Endothelial cell of umbilical vein (primary cell): ENCODE results near the gene TLE4. TPM values are rescaled to one million over a fixed set of nuclear protein-coding genes. Genes with fewer than 3 reads are reported as not detected.

ENCODE experiments used
- BruUV-seq: library from RNA; stranded (reverse); fragments of 400-500 nt; replicated peaks from 2 replicates; lab custom pipeline; 2021; lab: Mats Ljungman, UMichigan
- CTCF ChIA-PET: fragments of 300-600, 350-600 bp; sonication (Branson Sonifier 250); formaldehyde crosslinking; loops from one replicate; lab custom pipeline; 2021; ENCODE audit warnings: antibody characterized with exemption, inconsistent platforms; lab: Charles Lee
- POLR2A ChIA-PET: fragments of 300-600, 350-600 bp; sonication (Branson Sonifier 250); formaldehyde crosslinking; loops from one replicate; lab custom pipeline; 2021; ENCODE audit warnings: antibody characterized with exemption, inconsistent platforms; lab: Charles Lee
- DNase-seq: peaks from one replicate; pipeline ENCODE4 v3.0.0-alpha.2; 2011; ENCODE audit warnings: low read depth, low spot score
- FAIRE-seq: peaks from 2 replicates; lab custom pipeline; 2011; peaks lifted over from hg19 to GRCh38; lab: Jason Lieb, UNC
- H2AFZ ChIP-seq: 2 replicates; pipeline ENCODE4 v1.6.0; 2012; ENCODE audit warnings: low read depth, low read length, control low read depth, inconsistent platforms
- H3K27ac ChIP-seq: 2 replicates; pipeline ENCODE4 v1.5.1; 2011; ENCODE audit warnings: low read depth, mild to moderate bottlenecking, control low read depth, low read length, moderate library complexity; ENCODE audit not compliant: insufficient read depth
- H3K27me3 ChIP-seq, 2 experiments: 2 replicates each; pipeline versions ENCODE4 v1.6.0 to v1.6.1; 2011; ENCODE audit warnings: low read length in 2 of 2, mixed read lengths in 1 of 2; ENCODE audit not compliant: control insufficient read depth in 2 of 2, insufficient read depth in 2 of 2
- H3K36me3 ChIP-seq, 2 experiments: 2 replicates in 1 of 2; 3 replicates in 1 of 2; pipeline ENCODE4 v1.5.1; 2011; ENCODE audit warnings: low read length in 2 of 2, mild to moderate bottlenecking in 1 of 2, moderate library complexity in 1 of 2; ENCODE audit not compliant: control insufficient read depth in 2 of 2, insufficient read depth in 2 of 2; ENCODE audit errors: extremely low read depth in 1 of 2
- H3K4me1 ChIP-seq: 3 replicates; pipeline ENCODE4 v1.5.1; 2011; ENCODE audit warnings: mild to moderate bottlenecking, low read length; ENCODE audit not compliant: control insufficient read depth, insufficient read depth; ENCODE audit errors: extremely low read depth
- H3K4me2 ChIP-seq: 2 replicates; pipeline ENCODE4 v1.6.1; 2011; ENCODE audit warnings: low read length, control low read depth, mixed read lengths; ENCODE audit not compliant: insufficient read depth
- H3K4me3 ChIP-seq, 3 experiments: fragments of 200-600 bp in 1 of 3; sonication (generic), shearing (Covaris generic) in 1 of 3; replicated peaks in 1 of 3; 2 replicates each; pipeline ENCODE4 v1.5.1; 2011 to 2016; ENCODE audit warnings: control low read depth in 3 of 3, low read length in 3 of 3, mild to moderate bottlenecking in 2 of 3, inconsistent platforms in 1 of 3, low read depth in 1 of 3, moderate library complexity in 1 of 3; ENCODE audit not compliant: insufficient read depth in 1 of 3
- H3K79me2 ChIP-seq: 2 replicates; pipeline ENCODE4 v1.6.0; 2012; ENCODE audit warnings: low read length, inconsistent platforms; ENCODE audit not compliant: control insufficient read depth, insufficient read depth
- H3K9ac ChIP-seq: replicated peaks from 2 replicates; pipeline ENCODE3; 2011; ENCODE audit warnings: low read length, control low read depth; ENCODE audit not compliant: insufficient read depth; ENCODE audit errors: extremely low read depth
- H3K9me1 ChIP-seq: replicated peaks from 3 replicates; pipeline ENCODE4 v1.6.0; 2011; ENCODE audit warnings: mild to moderate bottlenecking, low read length; ENCODE audit not compliant: control insufficient read depth, insufficient read depth; ENCODE audit errors: extremely low read depth
- H3K9me3 ChIP-seq: replicated peaks from 2 replicates; pipeline ENCODE4 v1.5.1; 2012; ENCODE audit warnings: low read length, inconsistent platforms; ENCODE audit not compliant: control insufficient read depth, insufficient read depth
- H4K20me1 ChIP-seq: replicated peaks from 2 replicates; pipeline ENCODE3; 2011; ENCODE audit warnings: mild to moderate bottlenecking, low read length; ENCODE audit not compliant: control insufficient read depth, insufficient read depth; ENCODE audit errors: extremely low read depth
- CTCF ChIP-seq, 2 donors: IDR thresholded peaks; 1 replicate in 1 of 2; 2 replicates in 1 of 2; pipeline ENCODE4 v1.5.1; 2011; ENCODE audit warnings: low read length in 2 of 2, mild to moderate bottlenecking in 2 of 2, moderate library complexity in 2 of 2, control low read depth in 1 of 2, inconsistent platforms in 1 of 2, low read depth in 1 of 2; ENCODE audit not compliant: insufficient read depth in 1 of 2; ENCODE audit errors: extremely low read depth in 1 of 2
- EZH2 ChIP-seq: IDR thresholded peaks from 2 replicates; pipeline ENCODE4 v1.6.1; 2012; ENCODE audit warnings: borderline replicate concordance, low read depth, mild to moderate bottlenecking, moderate library complexity, low read length, inconsistent platforms; ENCODE audit not compliant: severe bottlenecking
- FOS ChIP-seq: IDR thresholded peaks from 2 replicates; pipeline ENCODE4 v1.6.1; 2011; ENCODE audit warnings: mild to moderate bottlenecking, low read length, moderate library complexity, borderline replicate concordance; ENCODE audit not compliant: insufficient read depth
- GATA2 ChIP-seq: IDR thresholded peaks from 2 replicates; pipeline ENCODE4 v1.7.0; 2011; ENCODE audit warnings: low read depth, mild to moderate bottlenecking, moderate library complexity, mixed read lengths, low read length; ENCODE audit not compliant: insufficient read length, insufficient read depth
- JUN ChIP-seq: IDR thresholded peaks from 2 replicates; pipeline ENCODE4 v1.6.1; 2011; ENCODE audit warnings: borderline replicate concordance, low read depth; ENCODE audit not compliant: insufficient read length, insufficient read depth
- MAX ChIP-seq: IDR thresholded peaks from 2 replicates; pipeline ENCODE4 v1.6.1; 2011; ENCODE audit not compliant: insufficient read depth, insufficient read length
- MYC ChIP-seq: IDR thresholded peaks from one replicate; pipeline ENCODE4 v1.6.1; 2011; ENCODE audit warnings: mild to moderate bottlenecking, low read depth, low read length
- POLR2A ChIP-seq: IDR thresholded peaks from 2 replicates; pipeline ENCODE4 v1.6.1; 2012; ENCODE audit warnings: low read depth, mild to moderate bottlenecking, control low read depth, low read length
- POLR2AphosphoS5 ChIP-seq: IDR thresholded peaks from 2 replicates; pipeline ENCODE4 v1.6.1; 2012; ENCODE audit warnings: low read depth, mild to moderate bottlenecking, control low read depth, low read length, moderate library complexity; ENCODE audit not compliant: insufficient read depth
- dilution Hi-C: fragments of 300-500 bp; cut with MboI; formaldehyde crosslinking; loops from one replicate; pipeline ENCODE4 v1.15.0; 2019; ENCODE audit warnings: low sequenced_read_pairs; ENCODE audit not compliant: extremely low pct_ligation_motif_present
- intact Hi-C: fragments of 100-400 bp; cut with micrococcal nuclease; formaldehyde crosslinking; loops from one replicate; pipeline ENCODE4 v1.10.0; 2022
- polyA plus RNA-seq, 4 experiments: library from polyadenylated mRNA; depleted of rRNA in 3 of 4; stranded (reverse) in 3 of 4; unstranded in 1 of 4; fragments of >200 nt; gene quantifications; 2 replicates each; pipeline versions ENCODE4 v1.2.1 to v1.2.3, GENCODE V29; 2011 to 2012; ENCODE audit warnings: missing spikeins in 1 of 4
- total RNA-seq: library from RNA; stranded (reverse); gene quantifications from 2 replicates; pipeline ENCODE4 v1.2.3, GENCODE V29; 2021

TLE4 gene
- total and polyA plus RNA-seq, 2 donors (not counting 3 experiments of a cell fraction or from before 2014, with no cell fraction given): 31.4 to 32.3 TPM

- H3K9me3 ChIP-seq: no peaks in the 10 kb centered on the region
- no peak overlapping the region for H3K4me3 ChIP-seq
- DNase-seq (no peak), FAIRE-seq (no peak)
- H3K9me1 ChIP-seq: no peaks in the 10 kb centered on the region
- intact Hi-C loops: no loop called here
- TF ChIP-seq CTCF (IDR thresholded peaks at IDR 0.05; ENCODE audit: extremely low read depth in 1 of 2, insufficient read depth in 1 of 2, low read depth in 1 of 2, low read length in 2 of 2): no peak
- TF ChIP-seq FOS: no peak
- no peak for TF ChIP-seq MAX
- no peak for TF ChIP-seq POLR2AphosphoS5
- TF ChIP-seq EZH2: no peak
- TF ChIP-seq POLR2A: no peak
- TF ChIP-seq MYC: no peak
- no peak for TF ChIP-seq GATA2
- TF ChIP-seq JUN: no peak
- no peak overlapping the region for H3K4me2 ChIP-seq
- ChIA-PET POLR2A (interaction anchor here (0.9 kb wide), 1 partner anchor 121 kb away, joined by 3 read pairs; the partner anchor contains the start of gene TLE4), CTCF (no interaction called here)
- H4K20me1 ChIP-seq: no peaks in the 10 kb centered on the region
- dilution Hi-C loops: no loop called here
- no peaks in the 10 kb centered on the region for H3K79me2 ChIP-seq
- no peaks in the 10 kb centered on the region for H3K4me1 ChIP-seq
- H3K36me3 ChIP-seq: no peaks in the 10 kb centered on the region
- BruUV-seq: no TSS peak
- H3K27ac ChIP-seq: no peak overlapping the region
- no peak overlapping the region for H2AFZ ChIP-seq
- no peak overlapping the region for H3K9ac ChIP-seq
- H3K27me3 ChIP-seq: no peaks in the 10 kb centered on the region
Observed at GRCh38 chr9:79692857-79693571, 121.2 kb downstream of the TLE4 start.
